Dermis blood vessel endothelial cell (primary cell): Measurements from ENCODE around the gene HENMT1. TPM values are rescaled to one million over a fixed set of nuclear protein-coding genes. Genes with fewer than 3 reads are reported as not detected.
"Not testable (repeated sequence)": the region's sequence is repeated elsewhere in the genome, so short reads cannot be mapped to it uniquely, and the experiment has no call there.

Source experiments
- DNase-seq: peaks from one replicate; pipeline ENCODE4 v3.0.0; 2010
- total RNA-seq: library from RNA; depleted of rRNA; stranded (reverse); fragments of >200 nt; gene quantifications from 2 replicates; pipeline ENCODE4 v1.2.3, GENCODE V29; 2014

HENMT1 gene
- total RNA-seq, 1 donor from 2014 or later, result 1.5 TPM

- DNase-seq, result no peak
These were observed 9.4 kb upstream of the HENMT1 start for GRCh38 chr1:108670131-108670773.

- no peak for DNase-seq
These were observed 8.8 kb upstream of the HENMT1 start for GRCh38 chr1:108669679-108670078.

DNA sequence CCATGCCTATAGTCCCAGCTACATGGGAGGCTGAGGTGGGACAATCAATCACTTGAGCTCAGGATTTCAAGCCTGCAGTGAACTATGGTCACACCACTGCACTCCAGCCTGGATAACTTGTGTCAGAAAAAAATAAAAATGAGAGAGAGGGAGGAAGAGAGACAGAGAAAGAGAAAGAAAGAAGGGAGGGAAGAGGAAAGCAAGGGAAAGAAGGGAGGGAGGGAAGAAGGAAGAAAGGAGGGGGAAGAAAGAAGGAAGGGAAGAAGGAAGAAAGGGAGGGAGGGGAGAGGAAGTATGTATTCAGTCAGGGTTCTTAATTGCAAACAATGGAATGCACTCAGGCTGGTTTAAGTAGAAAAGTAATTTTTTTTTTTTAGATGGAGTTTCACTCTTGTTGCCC, 7.9 kb upstream of the HENMT1 start:
- DNase-seq, result no peak

DNA sequence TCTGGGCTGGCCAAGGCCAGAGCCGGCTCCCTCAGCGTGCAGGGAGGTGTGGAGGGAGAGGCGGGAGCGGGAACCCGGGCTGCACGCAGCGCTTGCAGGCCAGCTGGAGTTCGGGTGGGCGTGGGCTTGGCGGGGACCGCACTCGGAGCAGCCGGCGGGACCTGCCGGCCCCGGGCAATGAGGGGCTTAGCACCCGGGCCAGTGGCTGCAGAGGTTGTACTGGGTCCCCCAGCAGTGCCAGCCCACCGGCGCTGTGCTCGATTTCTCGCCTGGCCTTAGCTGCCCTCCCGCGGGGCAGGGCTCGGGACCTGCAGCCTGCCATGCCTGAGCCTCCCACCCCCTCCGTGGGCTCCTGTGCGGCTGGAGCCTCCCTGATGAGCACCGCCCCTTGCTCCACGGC, 6.5 kb upstream of the HENMT1 start:
- DNase-seq, result not testable (repeated sequence)

DNA sequence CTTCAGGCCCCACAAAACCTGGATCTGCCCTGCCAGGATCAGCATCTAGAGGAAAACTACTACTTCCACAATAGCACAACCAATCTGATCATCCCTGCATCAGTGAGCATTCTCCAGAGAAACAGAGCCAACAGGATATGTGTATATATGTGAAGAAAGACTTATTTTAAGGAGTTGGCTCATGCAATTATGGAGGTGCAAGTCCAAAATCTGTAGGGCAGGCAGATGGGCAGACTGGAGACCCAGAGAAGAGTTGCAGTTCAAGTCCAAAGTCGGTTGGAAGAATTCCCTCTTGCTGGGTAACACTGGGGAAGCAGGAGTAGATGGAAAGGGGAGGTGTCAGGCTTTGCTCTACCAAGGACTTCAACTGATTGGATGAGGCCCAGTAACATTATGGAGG, 4.9 kb upstream of the HENMT1 start:
- DNase-seq, result no peak

GRCh38 chr1:108665067-108665466, 4.2 kb upstream of the HENMT1 start:
- DNase-seq, result no peak

GRCh38 chr1:108664481-108664880, 3.6 kb upstream of the HENMT1 start:
- no peak for DNase-seq

DNA sequence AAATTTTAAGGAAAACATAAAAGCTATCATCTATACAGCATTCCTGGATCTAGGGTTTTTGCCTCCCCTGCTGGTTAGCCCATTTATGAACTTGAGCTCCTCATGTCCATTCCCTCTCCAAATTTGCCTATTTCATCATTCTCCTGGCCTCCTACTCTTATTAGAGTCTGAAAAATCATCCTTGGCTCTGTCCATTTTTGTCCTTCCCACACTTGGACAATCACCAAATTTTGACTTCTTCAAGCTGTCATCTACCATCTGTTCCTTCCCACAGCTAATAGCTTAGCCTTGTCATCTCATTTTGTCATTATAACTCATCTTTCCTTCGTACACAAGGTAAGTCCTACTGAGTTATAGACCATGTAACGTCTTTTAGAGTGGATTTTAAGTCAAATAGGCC, 2.2 kb upstream of the HENMT1 start:
- DNase-seq, result no peak

DNA sequence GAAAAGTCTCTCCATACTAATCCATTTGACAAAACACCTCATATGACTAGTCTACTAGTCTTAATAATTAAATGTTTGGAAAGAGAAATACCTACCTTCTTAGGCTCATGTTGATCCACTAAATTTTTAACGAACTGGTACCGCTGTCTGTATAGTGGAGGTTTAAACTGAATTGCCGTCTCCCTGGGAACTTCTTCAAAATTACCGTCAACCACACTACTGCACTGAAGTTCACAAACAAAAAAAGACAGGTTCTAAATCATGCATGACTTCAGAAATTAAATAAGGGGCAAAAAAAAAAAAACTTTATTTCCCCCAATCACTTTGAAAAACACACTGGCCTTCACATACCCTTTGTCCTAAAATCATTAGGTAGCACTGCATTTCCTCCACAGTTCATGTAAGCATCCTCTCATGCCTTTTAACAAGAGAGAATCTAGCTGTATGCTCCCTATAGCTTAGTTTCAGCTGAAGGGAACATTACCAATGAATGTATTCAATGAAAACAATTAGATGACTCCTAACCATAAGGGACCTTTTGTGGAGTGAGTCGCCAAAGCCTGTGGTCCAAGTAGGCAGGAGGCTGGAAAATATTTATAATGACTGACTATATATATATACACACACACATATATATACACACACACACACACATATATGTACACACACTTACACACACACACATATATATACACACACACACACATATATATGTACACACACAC, 3.4 kb downstream of the HENMT1 start:
- DNase-seq, result no peak

DNA sequence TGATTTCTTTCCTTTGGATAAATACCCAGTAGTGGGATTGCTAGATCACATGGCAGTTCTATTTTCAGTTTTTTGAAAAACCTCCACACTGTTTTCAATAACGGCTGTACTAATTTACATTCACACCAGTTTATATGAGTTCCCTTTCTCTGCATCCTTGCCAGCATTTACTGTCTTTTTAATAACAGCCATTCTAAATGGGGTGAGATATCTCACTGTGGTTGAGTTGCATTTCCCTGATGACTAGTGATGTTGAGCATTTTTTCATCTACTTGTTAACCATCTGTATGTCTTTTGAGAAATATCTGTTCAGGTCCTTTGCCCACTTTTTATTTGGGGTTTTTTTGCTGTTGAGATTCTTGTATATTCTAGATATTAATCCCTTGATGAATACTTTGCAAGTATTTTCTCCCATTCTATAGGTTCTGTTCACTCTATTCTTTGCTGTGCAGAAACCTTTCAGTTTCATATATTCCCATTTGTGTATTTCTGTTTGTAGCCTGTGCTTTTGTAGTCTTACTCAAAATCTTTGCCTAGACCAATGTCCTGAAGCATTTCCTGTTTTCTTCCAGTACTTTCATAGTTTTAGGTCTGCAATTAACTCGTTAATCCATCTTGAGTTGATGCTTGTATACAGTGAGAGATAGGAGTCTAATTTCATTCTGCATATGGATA, 7.3 kb downstream of the HENMT1 start:
- no peak for DNase-seq

- peak; percentile 18 for DNase-seq
These were observed 14.1 kb downstream of the HENMT1 start for GRCh38 chr1:108646648-108647269.

DNA sequence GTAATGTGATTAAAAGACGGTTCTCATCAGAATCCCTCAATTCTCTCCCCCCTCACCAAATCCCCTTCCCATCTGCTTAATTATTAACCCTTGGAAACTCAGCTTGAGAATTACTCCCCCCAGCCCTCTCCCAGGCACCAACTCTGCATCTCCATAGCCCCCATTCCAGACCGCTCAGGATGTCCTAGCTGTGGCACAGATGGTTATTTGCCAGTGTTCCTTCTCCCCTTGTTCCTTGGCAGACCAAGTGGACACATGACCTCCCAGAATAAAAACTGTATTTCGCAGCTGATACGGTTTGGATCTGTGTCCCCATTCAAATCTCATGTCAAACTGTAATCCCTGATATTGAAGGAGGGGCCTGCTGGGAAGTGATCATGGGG, 14.6 kb downstream of the HENMT1 start:
- no peak for DNase-seq

DNA sequence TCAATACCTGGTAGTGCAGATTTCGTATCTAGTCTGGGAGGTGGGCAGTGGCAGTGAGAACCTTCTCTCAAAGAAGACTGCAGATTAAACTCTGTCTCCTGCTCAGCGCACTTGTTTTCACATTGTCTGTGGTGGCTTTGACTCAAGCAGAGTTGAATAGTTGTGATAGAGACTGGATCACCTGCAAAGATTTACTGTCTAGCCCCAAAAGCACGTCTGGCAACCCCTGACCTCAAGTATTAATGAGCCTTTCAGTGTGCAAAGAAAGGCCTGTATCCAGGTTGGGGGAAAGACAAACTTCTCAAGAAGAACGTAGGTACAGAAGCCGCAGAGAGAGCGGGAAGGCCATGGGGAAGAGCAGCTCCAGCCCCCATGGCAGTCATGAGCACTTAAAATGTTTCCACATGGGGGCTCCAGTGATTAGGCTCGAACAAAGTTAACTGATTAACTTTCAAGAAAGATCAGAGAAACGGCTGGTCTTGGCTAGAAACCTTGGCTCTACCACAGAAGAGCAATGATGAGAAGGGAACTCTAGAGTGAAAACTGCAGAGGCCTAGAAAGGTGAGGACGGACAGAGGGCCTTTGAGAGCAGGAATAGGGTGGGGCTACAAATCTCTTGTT, 15.2 kb downstream of the HENMT1 start:
- DNase-seq, result peak; percentile 5

DNA sequence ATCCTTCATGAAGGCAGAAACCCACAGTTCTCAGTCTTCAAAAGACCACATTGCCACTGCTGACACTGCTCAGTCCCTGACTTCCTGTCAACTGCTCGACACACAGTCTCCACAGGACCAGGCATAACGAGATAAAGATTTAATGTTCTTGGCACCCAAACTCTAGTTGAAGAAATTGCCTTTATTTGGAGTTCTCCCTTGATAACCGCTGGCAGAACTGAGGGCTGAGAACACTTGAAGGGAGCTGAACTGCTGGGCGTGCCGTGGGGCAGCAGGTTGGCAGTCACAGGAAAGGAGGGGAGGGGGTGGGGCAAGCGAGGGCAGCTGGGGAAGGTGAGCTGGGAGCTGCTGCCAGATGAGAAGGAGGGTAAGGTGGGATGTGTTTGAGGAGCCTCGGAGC, 15.9 kb downstream of the HENMT1 start:
- DNase-seq, result no peak

DNA sequence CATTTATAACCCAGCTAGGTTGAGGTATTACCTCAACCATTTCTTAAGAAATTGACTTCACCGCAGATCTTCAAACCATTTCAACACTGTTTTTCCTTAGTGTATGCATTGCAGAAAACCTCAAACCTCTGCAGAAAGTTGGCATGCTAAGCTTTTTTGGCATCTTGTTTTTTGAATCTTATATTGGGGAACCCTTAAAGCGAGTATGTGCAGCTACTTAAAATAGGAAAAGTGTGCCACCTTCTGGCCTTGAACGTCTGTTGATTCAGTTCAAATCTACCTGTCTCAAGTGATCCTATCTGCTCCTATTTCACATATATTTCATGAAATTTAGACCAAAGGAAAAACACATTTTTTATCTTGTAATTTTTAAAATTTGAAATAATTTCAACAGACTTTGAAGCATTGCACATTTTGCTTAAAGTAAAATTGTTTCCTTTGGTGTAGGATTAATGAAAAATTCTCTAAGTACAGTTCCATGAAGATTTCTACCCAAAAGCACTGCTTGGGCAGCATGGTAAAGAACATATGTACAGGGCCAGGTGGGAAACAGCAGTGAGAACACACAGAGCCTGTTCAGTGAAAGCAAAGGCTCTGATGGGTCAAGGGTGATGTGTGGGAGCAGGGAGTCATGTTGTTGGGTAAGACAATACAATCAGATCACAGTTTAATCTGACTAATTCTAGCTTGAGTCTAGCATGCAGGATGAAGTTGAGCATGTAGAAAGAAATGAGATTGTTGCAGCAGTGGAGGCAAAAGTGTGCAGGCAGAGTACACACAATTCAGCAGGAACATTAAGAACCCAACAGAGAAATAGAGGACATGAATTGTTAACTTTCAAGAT, 17.2 kb downstream of the HENMT1 start:
- peak; percentile 84 for DNase-seq

- not testable (repeated sequence) for DNase-seq
These were observed 20.0 kb downstream of the HENMT1 start for GRCh38 chr1:108640863-108641262.

GRCh38 chr1:108639899-108640560, 20.9 kb downstream of the HENMT1 start:
- DNase-seq, result no peak

DNA sequence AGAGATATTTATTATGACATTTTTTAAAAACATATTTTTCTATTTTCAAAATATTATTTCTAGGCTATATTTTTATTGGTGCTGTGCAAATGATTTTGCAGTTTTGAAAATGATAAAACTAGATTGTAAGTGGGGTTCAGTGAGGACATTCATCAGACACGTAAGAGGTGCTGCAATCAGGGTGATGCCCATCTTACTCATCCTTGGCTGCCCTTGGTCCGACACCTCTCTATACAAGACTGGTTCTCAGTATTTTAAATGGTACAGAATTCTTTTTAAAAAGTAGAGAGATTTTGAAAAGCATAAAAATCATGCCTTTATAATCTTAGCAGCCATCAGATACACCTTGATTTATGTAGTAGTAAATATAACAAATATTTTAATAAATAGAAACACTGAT, 24.0 kb downstream of the HENMT1 start:
- DNase-seq, result no peak

DNA sequence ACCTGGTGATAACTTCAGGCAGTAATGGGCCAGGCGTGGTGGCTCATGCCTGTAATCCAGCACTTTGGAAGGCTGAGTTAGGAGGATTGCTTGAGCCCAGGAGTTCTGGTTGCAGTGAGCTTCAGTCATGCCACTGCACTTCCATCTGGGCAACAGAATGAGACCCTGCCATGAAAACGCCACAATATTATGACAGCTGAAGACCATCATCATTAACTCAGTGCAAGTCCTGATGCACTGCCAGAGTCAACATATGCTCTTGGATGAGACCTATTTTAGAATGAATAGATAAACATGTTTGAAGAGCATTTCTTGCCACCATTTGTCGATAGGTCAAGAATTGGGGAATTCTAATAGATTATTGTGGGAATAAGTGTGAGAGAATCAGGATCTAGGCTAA, 26.4 kb downstream of the HENMT1 start:
- DNase-seq, result no peak

- DNase-seq, result no peak
These were observed 32.2 kb downstream of the HENMT1 start for GRCh38 chr1:108628665-108629064.

DNA sequence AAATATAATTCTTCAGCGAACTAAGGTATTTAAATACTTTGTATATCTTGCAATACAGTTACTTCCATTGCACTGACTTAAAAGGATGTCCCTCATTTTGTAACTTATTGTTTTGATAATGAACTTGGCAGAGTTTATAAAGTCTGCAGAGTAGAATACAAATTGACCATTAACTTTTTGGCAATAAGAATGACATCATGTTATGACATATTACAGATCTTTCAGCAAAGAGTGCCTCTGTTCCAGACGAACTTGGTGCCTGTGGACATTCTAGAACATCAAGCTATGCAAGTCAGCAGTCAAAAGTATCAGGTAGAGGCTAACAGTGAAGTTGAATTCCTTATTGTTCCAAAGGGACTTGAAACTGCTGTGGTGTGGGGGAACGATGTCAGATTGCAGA, 32.9 kb downstream of the HENMT1 start:
- DNase-seq, result no peak

DNA sequence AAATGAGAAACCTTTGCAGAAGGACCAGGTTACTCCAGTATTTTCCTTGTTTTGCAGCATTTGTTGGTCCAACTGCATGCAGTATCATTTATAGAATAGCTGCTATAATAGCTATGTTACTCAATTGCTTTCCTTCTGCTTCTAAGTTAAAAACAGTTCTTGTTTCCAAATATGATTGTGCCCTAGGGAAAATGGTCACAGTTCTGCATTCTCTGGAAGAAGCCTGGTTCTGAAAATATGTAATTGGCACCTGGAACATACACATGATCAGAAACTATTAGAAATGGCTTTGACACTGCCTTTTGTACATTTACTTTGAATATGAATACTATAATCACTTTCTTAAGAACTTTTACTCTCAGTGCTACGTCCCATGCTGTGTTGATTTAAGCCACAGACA, 33.6 kb downstream of the HENMT1 start:
- DNase-seq, result no peak
